GM19193 (cell line): ENCODE results near the gene INPP4B.

Experiments used
- POLR2A ChIP-seq: IDR thresholded peaks from 4 replicates; pipeline ENCODE4 v1.6.1; 2011; ENCODE audit not compliant: insufficient read depth, insufficient read length; ENCODE audit errors: extremely low read depth

INPP4B gene

DNA sequence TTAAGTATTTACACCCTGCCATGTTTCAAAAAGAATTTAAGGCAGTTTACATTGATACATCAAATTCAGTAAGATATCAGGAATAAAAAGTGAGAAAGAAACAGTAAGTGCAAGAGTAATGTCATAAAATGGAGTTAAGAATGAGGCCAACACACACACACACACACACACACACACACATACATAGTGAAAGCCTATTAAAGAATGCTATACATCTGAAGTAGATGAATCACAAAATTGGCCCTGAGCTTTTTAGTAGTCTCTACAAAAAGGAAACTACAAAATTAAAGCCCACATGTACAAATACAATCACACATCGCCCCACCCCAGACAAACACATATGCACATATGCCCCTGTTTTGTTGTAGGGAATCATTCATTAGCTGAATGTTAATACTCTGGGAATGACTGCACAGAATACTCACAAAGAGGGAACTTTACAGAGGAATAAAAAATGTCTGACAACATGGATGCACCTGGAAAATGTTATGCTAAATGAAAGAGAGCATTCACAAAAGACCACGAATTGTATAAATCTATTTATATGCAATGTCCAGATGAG lies 780.9 kb downstream of the INPP4B start:
- no peak for TF ChIP-seq POLR2A

DNA sequence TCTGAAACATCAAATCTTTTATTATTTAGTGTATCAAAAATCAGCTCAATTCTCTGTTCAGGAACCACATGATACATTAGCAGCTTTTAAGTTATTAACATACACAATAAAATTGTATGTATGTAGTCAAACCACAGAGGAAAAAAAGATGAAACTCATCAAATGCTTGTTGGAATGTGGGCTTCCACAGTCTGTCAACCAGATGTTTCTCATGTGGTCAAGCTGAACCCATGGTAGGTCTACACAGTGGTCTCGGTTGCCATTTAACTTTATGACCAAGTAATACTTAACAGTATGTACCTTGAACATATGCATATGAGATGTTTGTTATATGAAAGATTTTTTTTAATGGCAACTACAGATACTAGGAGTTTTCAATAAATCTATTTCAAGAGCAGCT lies 781.9 kb downstream of the INPP4B start:
- TF ChIP-seq POLR2A: no peak

DNA sequence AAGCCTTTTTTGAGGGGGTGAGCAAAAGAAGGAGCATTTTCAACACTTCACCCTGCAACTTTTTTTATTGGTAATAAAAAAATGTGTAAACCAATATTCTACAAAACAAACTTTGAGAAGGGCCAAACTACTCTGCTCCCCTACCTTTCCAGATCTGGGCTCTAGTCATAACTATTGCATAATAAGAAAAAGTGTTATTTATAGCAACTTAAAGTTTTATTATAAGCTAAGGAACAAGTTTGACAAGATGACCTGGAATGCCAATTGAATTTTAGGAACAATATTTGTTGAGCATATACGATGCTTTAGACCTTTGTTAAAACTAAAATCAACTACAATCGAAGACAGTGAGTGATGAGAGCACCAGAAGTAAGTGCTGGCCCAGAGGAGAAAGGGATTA lies 800.1 kb downstream of the INPP4B start:
- TF ChIP-seq POLR2A: no peak

DNA sequence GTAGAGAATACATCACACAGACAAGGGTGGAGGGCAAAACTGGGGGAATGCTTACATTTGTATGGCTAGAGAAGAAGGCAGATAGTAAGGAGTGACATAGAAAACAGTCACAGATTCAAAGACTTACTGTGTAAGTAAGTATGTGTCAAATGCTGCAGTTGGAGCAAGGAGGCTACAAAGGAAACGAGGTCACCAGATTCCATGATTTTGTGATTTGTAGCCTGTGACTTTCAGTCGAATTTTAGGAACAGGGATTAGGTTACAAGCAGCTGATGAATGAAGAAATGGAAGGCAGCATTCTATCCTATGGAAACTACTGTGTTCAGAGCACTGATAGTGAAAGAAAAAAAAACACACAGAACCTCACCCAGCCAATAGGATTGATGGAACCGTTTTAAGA lies 801.8 kb downstream of the INPP4B start:
- no peak for TF ChIP-seq POLR2A

- no peak for TF ChIP-seq POLR2A
Measured at GRCh38 chr4:142043509-142043908, 802.6 kb downstream of the INPP4B start.

DNA sequence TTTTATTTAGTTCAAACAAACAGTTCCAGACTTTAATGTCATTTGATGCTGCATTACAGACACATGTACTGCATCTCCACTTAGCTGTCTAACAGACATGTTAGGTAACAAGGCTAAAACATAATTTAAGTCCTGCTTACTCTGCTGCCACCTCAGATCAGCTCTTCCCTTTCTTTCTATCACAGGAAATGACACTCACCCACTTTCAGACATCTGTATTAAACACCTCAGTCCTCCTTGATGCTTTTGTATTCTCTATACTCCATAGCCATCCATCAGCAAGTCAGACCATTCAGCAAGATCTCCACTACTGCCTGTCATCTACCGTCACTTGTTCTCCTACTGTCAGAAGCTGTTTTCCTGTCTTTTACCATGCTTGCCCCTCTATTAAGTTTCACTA lies 804.3 kb downstream of the INPP4B start:
- TF ChIP-seq POLR2A: no peak

GRCh38 chr4:142040043-142040442 lies 806.1 kb downstream of the INPP4B start:
- TF ChIP-seq POLR2A: no peak

- no peak for TF ChIP-seq POLR2A
Measured at GRCh38 chr4:142036795-142037583, 809.1 kb downstream of the INPP4B start.

DNA sequence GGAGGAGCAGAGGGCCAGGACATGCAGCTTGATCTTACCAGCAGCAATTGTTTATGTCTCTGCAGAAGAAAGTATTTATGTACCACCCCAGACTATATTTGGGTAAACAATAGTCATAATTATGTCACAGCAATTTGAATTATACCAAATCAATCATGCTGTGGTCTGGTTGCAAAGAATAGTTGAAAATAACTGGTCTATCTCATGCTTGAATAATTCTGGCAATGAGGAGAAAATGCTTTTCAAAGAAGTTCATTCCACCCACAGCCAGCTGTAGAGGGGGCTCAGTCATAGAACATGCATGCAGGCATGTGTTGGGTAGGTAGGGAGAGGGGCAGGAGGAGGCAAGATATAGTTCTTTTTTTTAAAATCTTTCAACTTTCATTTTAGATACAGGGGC lies 810.5 kb downstream of the INPP4B start:
- TF ChIP-seq POLR2A: no peak

GRCh38 chr4:142034101-142034500 lies 812.0 kb downstream of the INPP4B start:
- no peak for TF ChIP-seq POLR2A

DNA sequence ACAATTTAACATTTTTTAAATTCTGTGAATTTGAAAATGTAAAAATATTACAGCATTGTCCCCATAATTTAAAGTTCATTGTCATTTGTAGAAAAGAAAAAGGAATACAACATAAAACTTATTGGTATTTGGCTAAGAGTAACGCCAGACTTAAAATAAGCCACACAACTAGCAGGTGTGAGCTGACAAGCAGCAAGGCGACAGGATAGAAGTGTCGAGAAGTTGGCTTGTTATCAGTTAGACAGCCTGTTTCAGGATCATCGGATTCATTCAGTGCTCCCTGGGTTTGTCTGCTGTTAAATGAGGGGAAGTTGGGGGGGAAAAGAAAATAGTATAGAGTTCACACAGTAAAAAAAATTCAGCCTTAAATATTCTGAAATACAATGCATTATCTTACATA lies 816.1 kb downstream of the INPP4B start:
- no peak for TF ChIP-seq POLR2A

- TF ChIP-seq POLR2A: no peak
Measured at GRCh38 chr4:142021761-142022160, 824.3 kb downstream of the INPP4B start.

DNA sequence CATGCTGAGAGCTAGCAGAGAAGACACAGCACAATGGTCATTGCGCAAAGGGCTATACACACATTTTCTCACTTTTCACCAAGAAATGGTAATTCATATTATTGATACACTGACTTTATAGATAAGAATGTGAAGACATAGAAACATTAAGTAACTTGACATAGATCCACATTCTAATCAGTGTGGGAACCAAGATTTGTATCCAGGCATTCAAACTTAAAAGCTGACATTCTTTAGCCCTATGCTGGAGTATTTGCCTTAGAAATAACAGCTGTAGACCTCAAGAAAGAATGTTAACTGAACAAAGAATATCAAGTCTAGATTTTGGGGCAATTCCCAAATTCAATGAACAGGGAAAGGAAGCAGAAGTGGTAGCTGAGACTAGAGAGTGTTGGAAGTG lies 824.9 kb downstream of the INPP4B start:
- no peak for TF ChIP-seq POLR2A

DNA sequence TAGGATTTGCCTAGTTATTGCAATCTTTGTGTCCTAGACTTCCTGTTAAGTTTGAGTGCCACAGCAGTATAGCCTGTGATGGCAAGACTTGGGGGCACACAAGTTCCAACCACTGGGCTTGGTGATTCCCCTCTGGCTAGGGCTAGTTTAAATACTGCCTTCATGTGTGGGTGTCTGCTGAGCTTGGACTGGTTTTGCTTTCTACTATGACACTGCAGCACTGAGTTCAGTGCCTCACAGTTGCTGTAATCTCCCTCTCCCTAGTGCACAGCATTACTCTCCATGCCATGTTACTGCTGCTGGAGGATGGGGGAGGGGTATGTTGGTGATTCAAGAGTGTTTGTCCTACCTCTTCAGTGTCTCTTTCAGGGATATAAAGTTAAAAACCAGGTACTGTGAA lies 830.1 kb downstream of the INPP4B start:
- TF ChIP-seq POLR2A: no peak

- TF ChIP-seq POLR2A: no peak
Measured at GRCh38 chr4:142009751-142010150, 836.4 kb downstream of the INPP4B start.

DNA sequence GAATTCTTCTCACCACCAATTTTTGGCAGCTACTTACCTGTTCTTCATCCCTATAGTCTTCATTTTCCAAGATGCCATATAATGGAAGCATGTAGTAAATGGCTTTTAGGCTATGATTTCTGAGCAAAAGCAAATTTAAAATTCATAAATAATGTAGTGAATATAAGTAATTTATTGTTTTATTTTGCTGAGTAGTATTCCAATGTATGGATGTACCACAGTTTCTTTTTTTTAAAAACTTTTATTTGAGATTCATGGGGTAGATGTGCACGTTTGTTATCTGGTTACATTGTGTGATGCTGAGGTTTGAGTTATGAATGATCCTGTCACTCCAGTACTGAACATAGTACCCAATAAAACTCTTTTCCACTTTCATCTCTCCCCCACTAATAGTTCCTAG lies 840.6 kb downstream of the INPP4B start:
- TF ChIP-seq POLR2A: no peak
